ENCODE measurements around the gene CACNA2D1.

DNA sequence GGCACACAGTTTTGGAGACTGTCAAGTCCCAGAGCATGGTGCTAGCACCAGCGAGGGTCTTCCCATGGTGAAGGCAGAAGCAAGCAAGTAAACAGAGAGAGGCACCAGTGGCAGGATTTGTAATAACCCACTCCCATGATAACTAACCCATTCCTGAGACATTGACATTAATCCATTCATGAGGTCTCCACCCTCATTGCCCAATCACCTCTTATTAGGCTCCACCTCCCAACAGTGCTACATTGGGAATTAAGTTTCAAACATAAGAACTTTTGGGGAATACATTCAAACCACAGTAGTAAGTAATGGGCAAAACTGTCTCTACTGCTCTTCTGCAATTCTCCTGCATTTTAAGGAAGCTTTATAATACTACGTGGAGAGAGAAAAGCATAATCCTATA, 193.6 kb downstream of the CACNA2D1 start:
- TF ChIP-seq, protein P1, sequence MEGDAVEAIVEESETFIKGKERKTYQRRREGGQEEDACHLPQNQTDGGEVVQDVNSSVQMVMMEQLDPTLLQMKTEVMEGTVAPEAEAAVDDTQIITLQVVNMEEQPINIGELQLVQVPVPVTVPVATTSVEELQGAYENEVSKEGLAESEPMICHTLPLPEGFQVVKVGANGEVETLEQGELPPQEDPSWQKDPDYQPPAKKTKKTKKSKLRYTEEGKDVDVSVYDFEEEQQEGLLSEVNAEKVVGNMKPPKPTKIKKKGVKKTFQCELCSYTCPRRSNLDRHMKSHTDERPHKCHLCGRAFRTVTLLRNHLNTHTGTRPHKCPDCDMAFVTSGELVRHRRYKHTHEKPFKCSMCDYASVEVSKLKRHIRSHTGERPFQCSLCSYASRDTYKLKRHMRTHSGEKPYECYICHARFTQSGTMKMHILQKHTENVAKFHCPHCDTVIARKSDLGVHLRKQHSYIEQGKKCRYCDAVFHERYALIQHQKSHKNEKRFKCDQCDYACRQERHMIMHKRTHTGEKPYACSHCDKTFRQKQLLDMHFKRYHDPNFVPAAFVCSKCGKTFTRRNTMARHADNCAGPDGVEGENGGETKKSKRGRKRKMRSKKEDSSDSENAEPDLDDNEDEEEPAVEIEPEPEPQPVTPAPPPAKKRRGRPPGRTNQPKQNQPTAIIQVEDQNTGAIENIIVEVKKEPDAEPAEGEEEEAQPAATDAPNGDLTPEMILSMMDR (conservative IDR thresholded peaks at IDR 0.05 in 1 of 2, IDR thresholded peaks at IDR 0.05 in 1 of 2; ENCODE audit: low read depth in 1 of 2, low read length in 2 of 2) = no peak
- TF ChIP-seq EZH2 (IDR thresholded peaks at IDR 0.05; ENCODE audit: low read length, missing control alignments) = no peak

All from fibroblast of lung (primary cell).